ENCODE data around the gene ASPM.
A peak's percentile ranks its signal among the peaks of the same experiment; 100 is the strongest.

The ASPM gene

GRCh38 chr1:197141575-197141974, 4.9 kb downstream of the ASPM start:
- H3K4ac ChIP-seq (ENCODE audit: low read depth, low read length) = no peak overlapping the region
- H3K27me3 ChIP-seq (ENCODE audit: insufficient read depth, low read length, poor library complexity) = no peaks in the 10 kb centered on the region
- no peaks in the 10 kb centered on the region for H3K4me1 ChIP-seq (ENCODE audit: control insufficient read depth, low read depth, low read length)
- no peak overlapping the region for H3K4me2 ChIP-seq (ENCODE audit: low read length)
- no peak overlapping the region for H2AK5ac ChIP-seq (ENCODE audit: low read length)
- peaks cover 7% of the 10 kb centered on the region for H3K79me1 ChIP-seq (ENCODE audit: low read length)
- H2BK15ac ChIP-seq (replicated peaks; ENCODE audit: low read depth) = no peak overlapping the region
- no peak overlapping the region for H2BK120ac ChIP-seq (ENCODE audit: low read depth, low read length)
- no peak overlapping the region for H3K18ac ChIP-seq (ENCODE audit: low read length)
- H4K5ac ChIP-seq (ENCODE audit: low read length) = no peak overlapping the region
- no peak overlapping the region for H3K4me3 ChIP-seq (ENCODE audit: low read length)
- H3K79me2 ChIP-seq (ENCODE audit: control insufficient read depth, insufficient read depth, low read length) = peaks cover 24% of the 10 kb centered on the region
- no peak for DNase-seq
- H3K23ac ChIP-seq (ENCODE audit: low read length) = no peak overlapping the region
- no CpG with 5 or more reads among the region's 1 CpG for WGBS (ENCODE audit: extremely low coverage, insufficient coverage, low lambda C conversion rate)
- no peak overlapping the region for H2BK5ac ChIP-seq (ENCODE audit: low read length)
- H3K27ac ChIP-seq (ENCODE audit: low read depth, low read length) = no peak overlapping the region
- H3K36me3 ChIP-seq (ENCODE audit: control insufficient read depth, insufficient read depth, low read length) = peaks cover 3% of the 10 kb centered on the region
- H4K8ac ChIP-seq (ENCODE audit: low read depth, low read length) = no peak overlapping the region
- no peak overlapping the region for H3K9ac ChIP-seq (ENCODE audit: low read length)
- no peak overlapping the region for H3K56ac ChIP-seq (ENCODE audit: low read length)

GRCh38 chr1:197140121-197140520, 6.3 kb downstream of the ASPM start:
- Histone ChIP-seq H2BK120ac (ENCODE audit: low read depth, low read length) (no peak overlapping the region), H3K79me2 (ENCODE audit: control insufficient read depth, insufficient read depth, low read length) (peaks cover 15% of the 10 kb centered on the region), H3K4me2 (ENCODE audit: low read length) (no peak overlapping the region), H3K4me1 (ENCODE audit: control insufficient read depth, low read depth, low read length) (no peaks in the 10 kb centered on the region), H3K23ac (ENCODE audit: low read length) (no peak overlapping the region), H3K4me3 (ENCODE audit: low read length) (no peak overlapping the region), H4K8ac (ENCODE audit: low read depth, low read length) (no peak overlapping the region), H3K56ac (ENCODE audit: low read length) (no peak overlapping the region), H3K27me3 (ENCODE audit: insufficient read depth, low read length, poor library complexity) (no peaks in the 10 kb centered on the region), H3K9ac (ENCODE audit: low read length) (no peak overlapping the region), H3K27ac (ENCODE audit: low read depth, low read length) (no peak overlapping the region), H2BK15ac (replicated peaks; ENCODE audit: low read depth) (no peak overlapping the region), H4K5ac (ENCODE audit: low read length) (no peak overlapping the region), H2AK5ac (ENCODE audit: low read length) (no peak overlapping the region), H3K4ac (ENCODE audit: low read depth, low read length) (no peak overlapping the region), H3K18ac (ENCODE audit: low read length) (no peak overlapping the region), H2BK5ac (ENCODE audit: low read length) (no peak overlapping the region), H3K79me1 (ENCODE audit: low read length) (peaks cover 7% of the 10 kb centered on the region), H3K36me3 (ENCODE audit: control insufficient read depth, insufficient read depth, low read length) (peaks cover 3% of the 10 kb centered on the region)
- no peak for DNase-seq
- no CpG with 5 or more reads among the region's 2 CpGs for WGBS (ENCODE audit: extremely low coverage, insufficient coverage, low lambda C conversion rate)

DNA sequence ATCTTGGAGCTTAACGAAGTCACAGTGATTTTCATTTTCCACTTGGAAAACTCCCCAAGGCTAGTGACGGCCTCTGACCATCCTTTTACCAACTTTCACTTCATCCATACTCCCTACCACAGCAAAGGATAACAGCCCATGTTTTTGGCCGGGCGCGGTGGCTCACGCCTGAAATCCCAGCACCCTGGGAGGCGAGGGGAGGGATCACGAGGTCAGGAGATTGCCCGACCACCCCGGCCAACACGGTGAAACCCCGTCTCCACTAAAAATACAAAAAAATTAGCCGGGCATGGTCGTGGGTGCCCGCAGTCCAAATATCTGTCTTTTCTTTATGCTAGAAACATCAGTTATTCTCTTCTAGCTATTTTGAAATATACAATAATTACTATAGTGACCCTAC, 7.3 kb downstream of the ASPM start:
- H2BK120ac ChIP-seq (ENCODE audit: low read depth, low read length) = no peak overlapping the region
- H3K23ac ChIP-seq (ENCODE audit: low read length) = no peak overlapping the region
- no peaks in the 10 kb centered on the region for H3K4me1 ChIP-seq (ENCODE audit: control insufficient read depth, low read depth, low read length)
- peaks cover 3% of the 10 kb centered on the region for H3K36me3 ChIP-seq (ENCODE audit: control insufficient read depth, insufficient read depth, low read length)
- no peak overlapping the region for H2BK5ac ChIP-seq (ENCODE audit: low read length)
- H3K9ac ChIP-seq (ENCODE audit: low read length) = no peak overlapping the region
- H4K8ac ChIP-seq (ENCODE audit: low read depth, low read length) = no peak overlapping the region
- H3K27ac ChIP-seq (ENCODE audit: low read depth, low read length) = no peak overlapping the region
- H3K4me3 ChIP-seq (ENCODE audit: low read length) = no peak overlapping the region
- H3K79me1 ChIP-seq (ENCODE audit: low read length) = peaks cover 7% of the 10 kb centered on the region
- DNase-seq = no peak
- no peaks in the 10 kb centered on the region for H3K27me3 ChIP-seq (ENCODE audit: insufficient read depth, low read length, poor library complexity)
- no peak overlapping the region for H3K4ac ChIP-seq (ENCODE audit: low read depth, low read length)
- H3K79me2 ChIP-seq (ENCODE audit: control insufficient read depth, insufficient read depth, low read length) = peaks cover 8% of the 10 kb centered on the region
- H3K56ac ChIP-seq (ENCODE audit: low read length) = no peak overlapping the region
- H2AK5ac ChIP-seq (ENCODE audit: low read length) = no peak overlapping the region
- H2BK15ac ChIP-seq (replicated peaks; ENCODE audit: low read depth) = no peak overlapping the region
- H4K5ac ChIP-seq (ENCODE audit: low read length) = no peak overlapping the region
- H3K4me2 ChIP-seq (ENCODE audit: low read length) = no peak overlapping the region
- WGBS (ENCODE audit: extremely low coverage, insufficient coverage, low lambda C conversion rate) = no CpG with 5 or more reads among the region's 15 CpGs
- no peak overlapping the region for H3K18ac ChIP-seq (ENCODE audit: low read length)

DNA sequence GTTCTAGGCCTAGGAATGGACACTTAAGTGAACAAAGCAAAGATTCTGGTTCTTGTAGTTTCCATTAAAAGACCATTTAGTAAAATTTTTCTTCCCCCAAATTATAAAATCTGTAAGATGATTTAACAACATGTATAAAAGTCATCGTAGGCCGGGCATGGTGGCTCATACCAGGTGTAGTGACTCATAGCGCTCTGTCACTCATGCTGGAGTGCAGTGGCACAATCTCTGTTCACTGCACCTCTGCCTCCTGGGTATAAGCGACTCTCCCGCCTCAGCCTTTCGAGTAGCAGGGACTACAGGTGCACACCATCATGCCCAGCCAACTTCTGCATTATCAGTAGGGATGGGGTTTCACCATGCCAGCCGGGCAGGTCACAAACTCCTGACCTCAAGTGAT, 9.1 kb downstream of the ASPM start:
- Histone ChIP-seq H3K36me3 (ENCODE audit: control insufficient read depth, insufficient read depth, low read length) (peaks cover 3% of the 10 kb centered on the region), H2BK5ac (ENCODE audit: low read length) (no peak overlapping the region), H4K8ac (ENCODE audit: low read depth, low read length) (no peak overlapping the region), H3K4me3 (ENCODE audit: low read length) (no peak overlapping the region), H3K4ac (ENCODE audit: low read depth, low read length) (no peak overlapping the region), H3K23ac (ENCODE audit: low read length) (no peak overlapping the region), H2BK15ac (replicated peaks; ENCODE audit: low read depth) (no peak overlapping the region), H3K18ac (ENCODE audit: low read length) (no peak overlapping the region), H3K27ac (ENCODE audit: low read depth, low read length) (no peak overlapping the region), H2BK120ac (ENCODE audit: low read depth, low read length) (no peak overlapping the region), H4K5ac (ENCODE audit: low read length) (no peak overlapping the region), H3K9ac (ENCODE audit: low read length) (no peak overlapping the region), H3K56ac (ENCODE audit: low read length) (no peak overlapping the region), H3K4me1 (ENCODE audit: control insufficient read depth, low read depth, low read length) (no peaks in the 10 kb centered on the region), H3K27me3 (ENCODE audit: insufficient read depth, low read length, poor library complexity) (no peaks in the 10 kb centered on the region), H3K79me2 (ENCODE audit: control insufficient read depth, insufficient read depth, low read length) (peaks cover 8% of the 10 kb centered on the region), H3K79me1 (ENCODE audit: low read length) (peaks cover 7% of the 10 kb centered on the region), H3K4me2 (ENCODE audit: low read length) (no peak overlapping the region), H2AK5ac (ENCODE audit: low read length) (no peak overlapping the region)
- no peak for DNase-seq
- WGBS (ENCODE audit: extremely low coverage, insufficient coverage, low lambda C conversion rate) = no CpG with 5 or more reads among the region's 7 CpGs

GRCh38 chr1:197130677-197131304, 15.7 kb downstream of the ASPM start:
- Histone ChIP-seq H2BK120ac (ENCODE audit: low read depth, low read length) (no peak overlapping the region), H3K36me3 (ENCODE audit: control insufficient read depth, insufficient read depth, low read length) (peaks cover 1% of the 10 kb centered on the region), H3K18ac (ENCODE audit: low read length) (no peak overlapping the region), H3K4me1 (ENCODE audit: control insufficient read depth, low read depth, low read length) (no peaks in the 10 kb centered on the region), H2BK15ac (replicated peaks; ENCODE audit: low read depth) (no peak overlapping the region), H3K4ac (ENCODE audit: low read depth, low read length) (no peak overlapping the region), H2AK5ac (ENCODE audit: low read length) (no peak overlapping the region), H3K4me3 (ENCODE audit: low read length) (no peak overlapping the region), H4K5ac (ENCODE audit: low read length) (no peak overlapping the region), H3K79me1 (ENCODE audit: low read length) (no peaks in the 10 kb centered on the region), H2BK5ac (ENCODE audit: low read length) (no peak overlapping the region), H3K27me3 (ENCODE audit: insufficient read depth, low read length, poor library complexity) (no peaks in the 10 kb centered on the region), H3K79me2 (ENCODE audit: control insufficient read depth, insufficient read depth, low read length) (no peaks in the 10 kb centered on the region), H3K56ac (ENCODE audit: low read length) (no peak overlapping the region), H4K8ac (ENCODE audit: low read depth, low read length) (no peak overlapping the region), H3K4me2 (ENCODE audit: low read length) (no peak overlapping the region), H3K23ac (ENCODE audit: low read length) (no peak overlapping the region), H3K27ac (ENCODE audit: low read depth, low read length) (no peak overlapping the region), H3K9ac (ENCODE audit: low read length) (no peak overlapping the region)
- peak; percentile 34 for DNase-seq
- WGBS (ENCODE audit: extremely low coverage, insufficient coverage, low lambda C conversion rate) = no CpG with 5 or more reads among the region's 2 CpGs

- Histone ChIP-seq H3K9ac (ENCODE audit: low read length) (no peak overlapping the region), H3K56ac (ENCODE audit: low read length) (no peak overlapping the region), H3K27me3 (ENCODE audit: insufficient read depth, low read length, poor library complexity) (no peaks in the 10 kb centered on the region), H3K4me1 (ENCODE audit: control insufficient read depth, low read depth, low read length) (no peaks in the 10 kb centered on the region), H4K5ac (ENCODE audit: low read length) (no peak overlapping the region), H2BK15ac (replicated peaks; ENCODE audit: low read depth) (no peak overlapping the region), H3K23ac (ENCODE audit: low read length) (no peak overlapping the region), H3K79me2 (ENCODE audit: control insufficient read depth, insufficient read depth, low read length) (no peaks in the 10 kb centered on the region), H4K8ac (ENCODE audit: low read depth, low read length) (no peak overlapping the region), H2BK120ac (ENCODE audit: low read depth, low read length) (no peak overlapping the region), H2BK5ac (ENCODE audit: low read length) (no peak overlapping the region), H3K79me1 (ENCODE audit: low read length) (no peaks in the 10 kb centered on the region), H3K4me2 (ENCODE audit: low read length) (no peak overlapping the region), H3K36me3 (ENCODE audit: control insufficient read depth, insufficient read depth, low read length) (peaks cover 1% of the 10 kb centered on the region), H3K18ac (ENCODE audit: low read length) (no peak overlapping the region), H2AK5ac (ENCODE audit: low read length) (no peak overlapping the region), H3K4me3 (ENCODE audit: low read length) (no peak overlapping the region), H3K27ac (ENCODE audit: low read depth, low read length) (no peak overlapping the region), H3K4ac (ENCODE audit: low read depth, low read length) (no peak overlapping the region)
- DNase-seq = no peak
- 100% methylated on average over 1 of the region's 2 CpGs for WGBS (ENCODE audit: extremely low coverage, insufficient coverage, low lambda C conversion rate)
These were observed 16.8 kb downstream of the ASPM start for GRCh38 chr1:197129698-197130097.
